GM12891 (cell line): Measurements from ENCODE around the gene SAE1.

Experiments used
- PAX5 ChIP-seq: IDR thresholded peaks from 2 replicates; pipeline ENCODE4 v1.6.1; 2011; ENCODE audit warnings: low read length, moderate library complexity, mild to moderate bottlenecking; ENCODE audit not compliant: insufficient read depth, severe bottlenecking
- POLR2A ChIP-seq: IDR thresholded peaks from 2 replicates; pipeline ENCODE4 v1.6.1; 2011; ENCODE audit warnings: low read depth, low read length, control low read depth
- POLR2AphosphoS5 ChIP-seq: IDR thresholded peaks from 2 replicates; pipeline ENCODE4 v1.6.1; 2011; ENCODE audit warnings: low read depth, low read length, control low read depth
- SPI1 ChIP-seq: IDR thresholded peaks from 2 replicates; pipeline ENCODE4 v1.6.1; 2011; ENCODE audit warnings: low read depth, low read length, control low read depth
- TAF1 ChIP-seq: IDR thresholded peaks from 2 replicates; pipeline ENCODE4 v1.6.1; 2011; ENCODE audit warnings: low read depth, low read length, control low read depth

GRCh38 chr19:47227352-47228167 is 96.9 kb downstream of the SAE1 start:
- TF ChIP-seq POLR2A (no peak; the same call in 1 of the 2 replicates), POLR2AphosphoS5 (0 out of 2 replicates have a peak, but pooled peaks have one; percentile 27), SPI1 (0 out of 2 replicates have a peak, but pooled peaks have one; percentile 4), TAF1 (peak; percentile 50; the same call in 1 of the 2 replicates), PAX5 (no peak)
